Breast epithelium (tissue), 3 donors: ENCODE measurements around the gene TMEM266.

ENCODE experiments used
- CTCF ChIP-seq, 3 donors: fragments of 450-650 bp; IDR thresholded peaks; one replicate each; pipeline ENCODE4 v1.5.1; 2016 to 2017; ENCODE audit warnings: antibody characterized with exemption in 3 of 3, mild to moderate bottlenecking in 3 of 3, moderate library complexity in 3 of 3
- POLR2A ChIP-seq: fragments of 450-650 bp; IDR thresholded peaks from one replicate; pipeline ENCODE4 v1.6.1; 2016; ENCODE audit warnings: antibody characterized with exemption, mild to moderate bottlenecking, moderate library complexity

GRCh38 chr15:76108021-76108723, 48.4 kb downstream of the TMEM266 start:
- no peak for TF ChIP-seq CTCF (IDR thresholded peaks at IDR 0.05)
- no peak for TF ChIP-seq POLR2A
